Forelimb muscle (tissue), 1 donor: ENCODE measurements around the gene MOB3B. TPM values are rescaled to one million over a fixed set of nuclear protein-coding genes. Genes with fewer than 3 reads are reported as not detected.

ENCODE experiments used
- DNase-seq: peaks from one replicate; pipeline ENCODE4 v3.0.0-alpha.2; 2013; ENCODE audit warnings: low read depth
- polyA plus RNA-seq: library from polyadenylated mRNA; unstranded; fragments of 120-200 nt; gene quantifications from one replicate; pipeline ENCODE4 v1.2.1, GENCODE V29; 2013; ENCODE audit not compliant: insufficient read length

Gene MOB3B
- polyA plus RNA-seq, 1 donor, result 2.0 TPM

- DNase-seq, result no peak
These were observed 136.4 kb downstream of the MOB3B start for GRCh38 chr9:27393054-27393846.

- no peak for DNase-seq
These were observed 137.2 kb downstream of the MOB3B start for GRCh38 chr9:27392451-27392850.

GRCh38 chr9:27391040-27391895 lies 138.3 kb downstream of the MOB3B start:
- no peak for DNase-seq

DNA sequence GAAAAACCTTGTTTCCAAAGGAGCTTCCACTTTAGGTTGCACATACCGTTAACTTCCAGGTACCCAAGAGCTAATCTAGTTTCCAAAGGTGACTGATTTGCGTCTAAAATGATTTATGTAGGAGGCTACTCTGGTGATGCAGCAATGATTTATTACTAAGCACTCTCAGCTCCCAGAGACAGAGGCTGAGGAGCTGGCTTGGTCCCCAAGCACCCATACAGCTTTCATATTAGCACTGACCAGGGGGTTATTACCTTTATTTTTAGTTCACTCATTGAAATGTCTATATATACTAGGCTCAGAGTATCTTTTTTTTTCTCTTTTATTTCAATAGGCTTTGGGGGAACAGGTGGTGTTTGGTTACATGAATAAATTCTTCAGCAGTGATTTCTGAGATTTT lies 141.5 kb downstream of the MOB3B start:
- no peak for DNase-seq

- DNase-seq, result no peak
These were observed 141.9 kb downstream of the MOB3B start for GRCh38 chr9:27387722-27388121.

- DNase-seq, result no peak
These were observed 143.0 kb downstream of the MOB3B start for GRCh38 chr9:27386571-27387091.

DNA sequence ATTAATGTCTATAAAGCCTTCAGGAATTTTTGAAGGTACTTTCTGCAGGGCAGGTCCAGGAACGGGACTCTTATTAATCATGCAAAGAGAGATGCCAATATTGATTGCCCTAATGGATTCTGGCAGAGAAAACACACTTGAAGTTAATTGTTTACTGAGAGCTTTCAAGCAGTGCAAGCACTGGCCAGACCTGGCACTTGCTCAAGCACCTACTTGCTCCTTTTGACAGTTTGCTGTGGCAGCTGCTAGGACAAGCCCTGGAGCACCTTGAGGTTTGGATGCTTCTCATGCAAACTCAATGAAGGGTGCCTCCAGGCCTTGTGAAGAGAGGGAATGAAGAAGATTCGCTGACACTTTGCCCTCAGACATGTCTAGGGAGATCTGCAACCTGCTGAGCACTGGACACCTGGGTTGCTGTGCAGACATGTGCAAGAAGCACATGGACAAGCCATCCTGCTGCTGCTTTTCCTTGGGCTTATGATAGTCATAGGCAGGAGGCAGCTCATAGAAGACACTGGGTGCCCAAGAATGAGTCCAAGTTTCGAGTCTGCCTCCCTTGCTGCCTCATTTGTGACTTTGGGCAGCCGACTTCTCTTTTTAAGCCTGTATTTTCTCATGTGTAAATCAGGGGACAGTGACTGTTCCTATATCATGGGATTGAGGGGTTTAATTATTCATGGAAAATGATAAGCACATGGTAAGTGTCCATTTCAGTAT lies 143.8 kb downstream of the MOB3B start:
- DNase-seq, result no peak

DNA sequence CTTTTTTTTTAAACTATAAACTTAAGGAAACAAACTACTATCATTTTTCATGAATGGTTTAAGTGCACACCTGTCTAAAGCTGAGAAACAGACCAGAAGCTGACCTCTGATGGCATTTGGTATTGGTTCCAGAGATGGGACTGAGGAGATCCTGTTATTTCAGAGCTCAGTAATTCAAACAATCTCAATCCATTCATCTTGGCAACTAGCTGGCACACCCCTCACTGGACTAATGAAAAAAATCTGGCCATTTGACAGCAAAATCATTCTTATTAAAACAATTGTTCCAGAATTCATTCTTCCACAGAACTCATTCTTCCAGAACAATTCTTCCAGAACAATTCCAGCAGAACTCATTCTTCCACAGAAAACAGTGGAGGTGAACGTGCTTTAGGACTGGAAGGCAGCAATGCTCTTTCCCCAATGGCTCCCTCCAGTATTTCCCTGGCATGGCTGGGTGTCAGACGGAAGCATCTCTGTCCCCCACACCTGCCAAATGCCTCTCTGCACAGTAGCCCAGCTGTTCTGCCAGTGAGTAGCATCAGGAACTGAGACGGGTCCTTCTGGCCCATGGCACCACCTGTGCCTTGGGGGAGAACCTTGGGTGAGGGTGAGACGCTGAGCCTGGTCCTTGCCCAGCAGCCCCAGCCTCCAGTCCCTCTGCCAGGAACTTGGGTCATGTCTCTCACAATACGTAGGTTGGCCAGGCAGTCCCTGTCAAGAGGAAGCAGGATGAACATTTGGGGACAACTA lies 145.2 kb downstream of the MOB3B start:
- DNase-seq, result no peak

DNA sequence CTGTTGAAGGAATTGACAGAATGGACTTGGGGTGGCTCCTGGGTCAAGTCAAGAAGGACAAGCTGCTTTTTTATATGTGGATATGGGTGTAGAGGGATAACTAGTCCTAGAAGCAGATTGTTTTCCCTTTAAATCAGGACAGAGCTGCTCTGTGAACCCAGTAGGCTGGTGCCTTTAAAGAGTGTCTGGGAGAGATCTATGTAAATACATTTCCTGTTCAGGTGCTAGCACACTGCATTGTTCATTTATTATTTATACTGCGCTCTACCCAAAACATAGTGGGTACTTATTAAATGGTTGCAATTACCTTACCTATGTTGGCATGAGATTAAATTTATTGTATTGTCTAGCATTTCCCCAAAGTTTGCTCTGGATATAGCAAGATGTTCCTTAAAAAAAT lies 146.1 kb downstream of the MOB3B start:
- no peak for DNase-seq

DNA sequence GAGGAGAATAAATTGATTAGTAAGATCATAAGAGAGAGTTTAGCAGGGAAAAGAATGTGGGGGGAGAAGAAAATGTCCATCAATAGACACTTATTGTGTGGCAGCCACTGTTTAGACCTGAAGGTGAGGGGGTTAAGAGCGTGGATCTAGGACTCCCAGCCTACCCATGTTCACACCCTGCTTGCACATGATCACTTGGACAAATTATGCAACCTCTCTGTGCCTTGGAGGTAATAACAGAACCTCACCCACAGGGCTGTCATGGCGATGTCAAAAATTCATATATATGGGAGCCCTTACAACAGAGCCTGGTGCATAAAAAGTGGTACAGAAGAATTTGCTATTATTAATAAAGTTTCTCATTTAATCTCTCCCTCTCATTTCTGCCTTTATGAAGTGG lies 146.6 kb downstream of the MOB3B start:
- no peak for DNase-seq

DNA sequence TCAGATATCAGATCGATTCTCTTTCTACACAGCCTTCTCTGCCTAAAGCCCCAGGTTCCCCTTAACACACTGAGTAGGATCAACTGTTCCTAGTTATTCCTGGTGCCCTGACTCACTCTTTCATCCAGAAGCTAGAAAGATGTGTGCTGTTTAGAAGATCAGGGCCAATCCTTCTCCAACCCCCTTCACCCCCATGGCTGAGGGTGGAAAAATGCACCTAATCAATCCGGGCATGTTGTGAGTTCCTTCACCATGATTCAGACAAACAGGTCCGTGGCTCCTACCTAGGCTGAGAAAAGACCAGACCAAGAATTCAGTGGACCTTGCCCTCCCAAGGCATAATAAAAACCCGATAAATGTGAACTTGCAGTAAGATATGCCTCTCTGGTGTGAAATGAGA lies 147.3 kb downstream of the MOB3B start:
- no peak for DNase-seq

- no peak for DNase-seq
These were observed 150.0 kb downstream of the MOB3B start for GRCh38 chr9:27379311-27380251.

DNA sequence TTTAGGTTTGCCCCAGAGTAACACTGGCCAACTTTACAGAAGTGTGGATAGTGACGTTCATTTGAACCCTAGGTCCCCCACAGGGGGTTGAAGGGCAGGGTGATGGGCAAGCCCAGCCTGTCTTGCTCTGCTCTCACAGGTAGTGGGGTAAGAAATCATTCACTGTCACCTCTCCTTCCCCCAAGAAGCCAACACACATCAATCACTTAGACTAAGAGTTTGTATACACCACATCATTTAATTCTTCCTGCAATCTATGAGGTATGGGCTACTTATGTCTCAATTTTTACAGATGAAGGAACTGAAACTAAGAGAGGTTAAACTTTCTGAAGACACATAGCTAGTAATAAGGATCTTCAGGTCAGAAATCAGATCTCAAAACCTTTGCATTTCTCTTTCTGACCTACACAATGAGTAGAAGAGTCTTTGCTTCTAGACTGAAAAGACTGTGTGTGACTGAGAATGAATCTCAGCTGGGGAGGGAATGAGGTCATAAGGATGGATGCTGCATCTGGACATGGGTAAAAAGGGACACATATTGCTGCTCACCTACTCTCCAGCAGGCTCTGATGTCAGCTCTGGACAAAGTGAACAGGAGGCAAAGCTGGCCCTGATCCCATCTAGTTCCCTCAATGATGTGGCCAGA lies 151.7 kb downstream of the MOB3B start:
- no peak for DNase-seq

DNA sequence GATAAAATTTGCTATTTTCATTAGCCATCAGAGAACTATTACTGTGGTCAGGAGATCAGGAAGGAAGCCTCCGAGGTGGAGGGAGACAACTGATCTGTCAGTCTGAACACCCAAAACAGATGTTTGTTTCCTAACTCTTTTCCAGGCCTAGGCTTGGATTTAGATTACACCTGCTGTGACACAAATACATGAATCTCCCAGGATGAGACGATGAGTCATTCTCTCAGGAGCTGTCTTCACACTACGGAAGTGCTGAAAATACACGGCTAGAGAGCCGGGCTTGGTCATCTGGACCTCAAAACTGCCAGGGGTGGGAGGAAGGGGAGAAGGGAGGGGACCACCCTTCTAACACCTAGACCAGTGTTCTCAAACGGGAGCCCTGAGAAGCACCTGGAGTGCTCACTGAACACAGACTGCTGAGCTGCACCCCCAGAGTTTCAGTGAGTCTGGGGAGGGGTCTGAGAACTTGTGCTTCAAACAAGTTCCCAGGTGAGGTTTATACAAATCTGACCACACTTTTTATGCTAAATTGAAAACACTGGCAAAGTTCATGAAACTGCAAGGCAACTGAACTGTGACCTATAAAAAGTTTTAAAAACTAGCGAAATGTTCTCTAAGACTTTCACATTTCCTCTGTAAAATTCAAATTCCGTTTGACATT lies 152.3 kb downstream of the MOB3B start:
- DNase-seq, result no peak

DNA sequence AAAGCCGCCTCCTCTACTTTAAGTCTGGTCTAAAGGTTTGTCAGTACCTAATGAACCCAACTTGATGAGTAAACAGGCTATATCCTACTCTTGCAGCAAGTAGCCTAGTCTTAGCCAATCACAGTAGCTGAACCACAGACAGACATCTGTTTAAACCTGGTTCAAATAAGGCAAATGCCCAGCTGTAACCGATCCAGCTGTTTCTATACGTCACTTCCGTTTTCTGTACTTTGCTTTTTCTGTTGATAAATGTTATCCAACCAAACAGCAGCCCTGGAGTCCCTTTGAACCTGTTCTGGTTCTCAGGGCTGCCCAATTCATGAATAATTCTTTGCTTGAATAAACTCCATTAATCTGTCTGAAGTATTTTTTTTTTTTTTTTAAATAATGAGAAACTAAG lies 155.8 kb downstream of the MOB3B start:
- no peak for DNase-seq

DNA sequence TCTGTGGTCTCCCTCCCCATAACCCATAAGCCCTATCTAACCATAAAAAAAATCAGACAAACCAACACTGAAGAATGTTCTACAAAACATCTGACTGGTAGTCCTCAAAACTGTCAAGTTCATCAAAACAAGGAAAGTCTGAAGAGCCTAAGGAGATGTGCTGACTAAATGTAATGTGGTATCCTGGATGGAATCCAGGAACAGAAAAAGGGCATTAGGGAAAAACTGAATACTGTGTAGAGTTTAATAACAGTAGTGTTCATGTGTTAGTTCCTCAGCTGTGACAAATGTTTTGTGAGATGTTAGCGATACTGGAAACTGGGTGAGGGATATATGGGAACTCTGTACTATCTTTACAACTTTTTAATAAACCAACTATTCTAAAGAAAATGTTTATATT lies 157.0 kb downstream of the MOB3B start:
- DNase-seq, result no peak

DNA sequence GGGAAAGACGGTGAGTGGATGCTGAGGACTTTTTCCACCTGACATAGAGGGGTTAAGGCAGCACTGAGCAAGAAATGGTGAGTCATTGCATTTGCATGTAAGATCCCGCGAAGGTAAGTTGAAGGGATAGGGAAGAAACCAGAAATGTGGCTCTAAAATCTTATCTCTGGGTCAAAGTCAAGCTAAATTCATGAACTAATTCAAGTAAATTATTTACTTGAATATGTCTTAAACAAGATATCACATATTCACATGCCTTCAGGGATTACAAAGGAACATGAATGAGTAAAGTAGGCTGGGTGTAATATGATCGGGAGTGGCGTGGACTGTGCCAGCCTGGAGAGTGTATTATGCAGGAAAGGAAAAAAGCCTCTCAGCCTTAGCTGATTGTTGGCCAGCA lies 158.2 kb downstream of the MOB3B start:
- DNase-seq, result no peak

- DNase-seq, result no peak
These were observed 160.0 kb downstream of the MOB3B start for GRCh38 chr9:27369591-27369990.

DNA sequence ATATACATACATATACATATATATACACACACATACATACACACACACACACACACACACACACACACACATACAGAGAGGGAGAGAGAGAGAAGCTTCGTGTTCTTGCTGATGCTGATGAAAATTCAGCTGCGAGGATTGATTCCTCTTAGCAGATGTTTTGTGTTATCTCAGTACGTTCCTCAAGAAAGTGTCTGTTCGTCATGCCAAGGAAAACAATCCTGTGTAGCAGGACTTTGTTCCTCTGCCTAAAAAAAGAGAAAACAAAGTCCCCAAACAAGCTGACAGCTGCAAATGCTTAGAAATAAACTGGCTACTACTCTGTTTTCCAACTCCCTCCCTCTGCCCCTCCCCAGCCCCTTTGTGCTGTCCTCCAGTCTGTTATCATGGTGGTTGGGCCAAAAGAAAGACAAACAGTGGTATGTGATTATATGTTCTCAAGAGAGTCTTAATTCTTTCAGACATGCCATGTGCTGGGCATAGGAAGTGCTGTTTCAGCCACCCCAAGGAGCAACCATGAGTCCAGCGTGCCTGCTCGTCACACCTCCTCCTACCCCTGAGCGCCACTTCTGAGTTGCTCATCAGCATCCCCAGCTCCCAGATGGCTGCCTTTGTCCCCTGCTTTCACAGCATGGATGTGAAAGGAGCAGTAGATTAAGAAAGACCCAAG lies 161.2 kb downstream of the MOB3B start:
- DNase-seq, result peak; percentile 78
